ENCODE data around the gene SH3GL2.

The SH3GL2 gene

GRCh38 chr9:17669206-17669605 lies 90.3 kb downstream of the SH3GL2 start:
- DNase-seq = no peak

DNA sequence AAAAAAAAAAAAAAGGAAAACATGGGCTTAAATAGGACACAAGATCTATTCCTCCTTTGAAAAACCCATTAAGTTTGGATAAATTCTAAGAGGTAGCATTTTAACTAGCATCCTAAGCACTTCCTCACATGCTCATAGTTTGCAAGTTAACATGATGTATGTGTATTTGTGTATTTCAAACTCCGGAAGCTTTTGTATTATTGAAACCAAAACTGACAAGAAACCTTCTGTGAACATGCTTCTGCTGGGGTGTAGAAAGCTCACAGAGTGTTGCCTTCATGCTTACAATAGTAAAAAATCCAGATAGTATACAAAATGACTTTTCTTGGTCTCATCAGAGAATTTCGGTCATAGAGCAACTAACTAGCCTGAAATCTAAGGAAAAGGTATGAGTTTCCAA lies 103.8 kb downstream of the SH3GL2 start:
- DNase-seq = no peak

DNA sequence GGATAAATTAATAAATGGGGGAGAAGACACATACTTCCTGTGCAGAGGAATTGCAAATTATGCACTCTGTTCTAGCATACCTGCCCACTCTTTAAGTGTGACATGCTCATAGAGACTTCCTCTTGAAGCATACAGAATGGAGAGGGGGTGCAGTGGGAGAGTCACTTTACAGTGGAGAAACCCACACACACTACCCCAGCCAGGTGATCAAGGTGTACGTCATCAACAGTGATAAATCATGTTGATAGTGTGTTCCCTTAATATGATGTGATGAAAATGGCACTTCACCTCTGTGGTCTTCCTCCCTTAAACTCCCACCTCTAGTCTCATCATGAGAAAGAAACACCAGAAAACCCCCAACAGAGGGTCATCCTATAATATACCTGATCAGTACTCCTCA lies 110.0 kb downstream of the SH3GL2 start:
- no peak for DNase-seq

DNA sequence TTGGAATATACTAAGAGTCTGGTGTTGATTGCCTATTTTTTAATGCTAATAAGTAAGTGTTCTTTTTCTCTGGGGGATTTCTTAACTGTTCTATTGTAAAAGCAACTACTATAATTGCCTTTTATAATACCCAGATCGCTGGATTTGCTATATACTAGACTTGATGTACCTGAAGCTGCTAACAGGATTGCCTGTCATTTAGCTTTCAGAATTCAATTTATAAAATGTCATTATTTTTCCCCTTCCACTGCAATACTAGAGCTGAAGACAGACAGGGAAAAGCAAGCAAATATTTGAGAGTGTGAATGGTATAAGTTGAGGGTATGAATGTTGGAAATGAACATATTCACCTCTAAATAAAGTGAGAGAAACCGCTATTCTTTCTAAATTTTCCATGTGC lies 115.5 kb downstream of the SH3GL2 start:
- DNase-seq = no peak

DNA sequence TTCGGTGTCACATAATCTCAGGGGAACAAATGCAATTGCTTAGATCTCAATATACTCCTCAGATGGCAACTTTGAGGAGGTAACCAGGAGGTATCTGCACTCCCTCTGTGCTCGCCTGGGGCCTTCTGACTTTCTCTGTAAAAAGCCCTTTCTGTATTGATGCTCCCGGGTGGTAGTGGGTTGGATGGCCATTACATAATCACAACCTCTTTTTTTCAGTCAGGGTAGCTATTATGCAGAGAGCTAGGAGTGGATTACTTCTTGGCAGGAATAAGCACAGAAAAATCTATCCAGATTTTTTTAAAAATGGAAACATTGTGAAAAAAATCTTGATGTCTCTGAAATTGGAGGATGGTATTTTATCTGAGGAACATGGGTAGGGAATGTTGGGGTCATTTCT lies 116.6 kb downstream of the SH3GL2 start:
- DNase-seq = peak; percentile 68

DNA sequence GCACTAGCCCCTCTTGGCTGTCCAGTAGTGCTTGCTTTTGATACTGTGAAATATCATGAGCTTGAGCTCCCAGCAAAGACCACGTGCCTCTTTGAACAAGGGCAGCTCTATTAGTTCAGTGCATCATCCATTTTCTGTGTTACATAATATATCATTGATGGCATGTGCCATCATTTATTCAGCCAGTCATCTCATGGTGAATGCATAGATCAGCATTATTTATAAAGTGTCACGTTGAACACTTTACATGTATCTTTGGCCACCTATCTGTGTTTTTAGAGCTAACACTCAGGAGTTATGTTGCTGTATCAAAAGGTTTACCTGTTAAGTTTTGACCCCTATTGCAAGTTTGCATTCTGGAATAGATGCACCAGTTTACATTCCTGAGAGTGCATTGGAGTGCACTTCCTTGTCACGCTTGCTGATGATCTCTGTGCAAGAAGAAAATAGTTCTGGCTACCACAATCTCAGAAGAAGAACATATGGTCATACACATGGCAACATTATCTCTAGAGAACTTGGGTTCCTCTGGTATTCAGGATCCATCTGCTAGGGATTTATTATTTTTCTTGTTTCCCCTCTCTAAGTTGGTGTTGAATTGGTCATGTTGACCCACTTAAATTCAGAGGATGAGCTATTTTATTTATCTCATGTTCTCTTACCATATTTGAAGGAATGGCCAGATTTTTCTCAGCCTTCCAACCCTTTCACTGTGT lies 120.9 kb downstream of the SH3GL2 start:
- peak; percentile 6 for DNase-seq

- no peak for DNase-seq
Measured at GRCh38 chr9:17706347-17706746, 127.5 kb downstream of the SH3GL2 start.

DNA sequence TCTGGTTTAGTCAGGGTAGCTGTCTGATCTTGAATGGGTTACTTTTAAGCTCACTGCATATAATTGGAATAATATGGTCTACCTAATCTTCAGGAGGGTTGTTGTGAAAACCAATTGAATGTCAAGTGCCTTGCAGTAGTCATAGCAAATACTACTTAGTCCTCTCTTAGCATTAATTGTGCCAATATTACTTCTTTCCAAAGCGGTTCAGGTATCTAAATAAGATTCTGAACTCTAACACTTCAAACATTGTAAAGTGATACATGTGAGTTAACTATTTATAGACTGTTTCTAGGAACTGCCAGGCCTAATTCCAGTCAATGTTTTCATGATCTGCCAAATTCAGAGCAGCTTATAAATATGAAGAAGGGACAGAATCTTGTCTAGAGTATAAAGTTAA lies 140.2 kb downstream of the SH3GL2 start:
- no peak for DNase-seq

- DNase-seq = no peak
Measured at GRCh38 chr9:17721954-17722353, 143.1 kb downstream of the SH3GL2 start.

DNA sequence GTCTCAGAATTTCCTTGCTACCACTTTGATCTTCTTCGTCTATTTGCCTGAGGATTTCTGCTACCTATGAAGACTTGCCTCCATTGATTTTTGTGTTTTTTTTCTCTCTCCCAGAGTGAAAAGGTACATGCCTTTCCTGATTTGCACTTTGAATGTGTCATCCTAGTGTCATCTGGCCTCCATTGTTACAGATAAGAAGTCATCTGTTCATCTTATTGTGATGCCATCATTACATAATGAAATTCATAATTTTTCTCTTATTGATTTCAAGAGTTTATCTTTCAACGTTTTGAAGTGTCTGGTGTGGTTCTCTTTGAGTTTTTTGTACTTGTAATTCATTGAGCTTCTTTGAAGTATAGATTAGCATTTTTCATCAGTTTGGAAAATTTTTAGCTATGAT lies 144.8 kb downstream of the SH3GL2 start:
- DNase-seq = no peak

DNA sequence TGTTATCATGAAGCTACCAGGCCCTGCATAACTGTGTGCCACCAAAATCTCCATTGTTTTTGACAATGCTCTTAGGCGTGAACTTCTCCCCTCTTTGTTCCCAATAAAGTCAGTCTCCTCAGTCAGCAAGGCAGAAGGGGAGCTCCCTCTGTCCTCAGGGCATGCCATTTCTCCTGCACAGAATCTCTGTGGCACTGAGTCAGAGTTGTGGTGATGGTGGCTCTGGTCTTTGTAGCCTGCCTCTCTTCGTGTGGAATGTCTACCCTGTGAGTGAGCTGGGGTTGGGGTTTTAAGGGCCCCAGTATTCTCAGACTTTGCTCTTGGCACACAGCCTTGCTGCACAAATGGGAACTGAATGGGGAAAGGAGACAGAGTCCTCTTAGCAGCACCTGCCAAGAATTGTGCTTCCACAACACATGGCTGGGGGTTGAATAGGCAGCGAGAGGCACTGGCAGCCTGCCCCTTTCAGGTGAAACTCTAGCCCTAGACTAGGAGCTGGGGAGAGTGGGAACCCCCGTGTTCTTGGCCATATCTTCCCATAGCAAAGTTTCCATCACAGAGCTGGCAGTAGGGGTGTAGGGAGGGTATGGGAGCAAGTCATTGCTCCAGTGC lies 146.6 kb downstream of the SH3GL2 start:
- no peak for DNase-seq

DNA sequence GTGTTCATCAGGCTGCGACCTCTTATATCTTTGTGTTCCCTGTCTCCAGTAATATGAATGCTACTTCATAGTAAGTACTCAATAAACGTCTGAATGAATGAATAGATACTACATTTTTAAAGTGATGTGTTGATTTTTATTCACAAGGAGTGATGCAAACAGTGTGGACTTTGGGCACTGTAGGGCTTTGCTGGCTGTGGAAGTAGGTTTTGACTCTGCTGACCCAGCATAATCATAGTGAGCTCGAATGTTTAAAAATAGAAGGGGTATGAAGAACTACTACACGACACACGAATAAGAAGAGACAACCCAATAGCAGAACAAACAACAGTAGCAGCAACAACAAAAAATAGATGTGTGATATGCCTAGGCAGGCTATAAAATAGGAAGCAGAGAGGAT lies 147.4 kb downstream of the SH3GL2 start:
- DNase-seq = no peak

DNA sequence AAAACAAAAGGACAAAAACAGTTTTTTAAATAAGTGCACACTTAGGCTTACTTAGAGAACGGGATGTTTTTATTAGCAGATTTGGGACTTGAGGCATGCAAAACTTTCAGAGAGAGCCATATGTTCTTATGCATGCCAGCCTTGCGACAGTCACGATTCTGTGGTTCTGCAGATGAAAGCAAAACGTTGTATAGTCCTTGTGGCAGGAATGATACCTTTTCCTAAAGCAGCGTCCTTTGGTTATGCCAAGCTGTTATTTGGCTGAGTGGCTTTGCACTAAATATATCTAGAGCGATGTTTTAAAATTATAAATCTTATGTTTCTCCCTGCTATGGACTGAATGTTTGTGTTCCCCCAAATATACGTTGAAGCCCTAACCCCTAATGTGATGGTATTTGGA lies 152.0 kb downstream of the SH3GL2 start:
- DNase-seq = no peak

GRCh38 chr9:17731308-17731707 lies 152.4 kb downstream of the SH3GL2 start:
- DNase-seq = no peak

- DNase-seq = no peak
Measured at GRCh38 chr9:17734674-17735073, 155.8 kb downstream of the SH3GL2 start.

DNA sequence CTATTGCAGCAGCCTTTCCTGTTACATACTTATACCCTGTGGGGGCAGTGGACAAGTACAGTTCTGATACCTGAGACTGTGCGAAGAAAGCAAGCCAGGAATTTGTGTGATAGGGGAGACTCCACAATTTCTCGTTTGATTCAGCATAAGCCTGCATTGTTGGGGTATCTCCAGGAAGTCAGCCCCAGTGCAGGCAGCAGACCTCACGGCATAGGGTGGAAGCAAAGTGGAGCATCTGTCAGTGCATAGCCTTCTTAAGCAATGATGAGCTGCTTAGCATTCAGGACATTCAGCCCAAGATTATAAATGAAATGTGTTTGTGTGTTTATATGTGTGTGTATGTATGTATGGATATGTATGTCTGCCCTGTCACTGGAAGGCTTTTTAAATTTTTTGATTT lies 157.0 kb downstream of the SH3GL2 start:
- DNase-seq = peak; percentile 57

GRCh38 chr9:17739022-17739421 lies 160.2 kb downstream of the SH3GL2 start:
- no peak for DNase-seq

DNA sequence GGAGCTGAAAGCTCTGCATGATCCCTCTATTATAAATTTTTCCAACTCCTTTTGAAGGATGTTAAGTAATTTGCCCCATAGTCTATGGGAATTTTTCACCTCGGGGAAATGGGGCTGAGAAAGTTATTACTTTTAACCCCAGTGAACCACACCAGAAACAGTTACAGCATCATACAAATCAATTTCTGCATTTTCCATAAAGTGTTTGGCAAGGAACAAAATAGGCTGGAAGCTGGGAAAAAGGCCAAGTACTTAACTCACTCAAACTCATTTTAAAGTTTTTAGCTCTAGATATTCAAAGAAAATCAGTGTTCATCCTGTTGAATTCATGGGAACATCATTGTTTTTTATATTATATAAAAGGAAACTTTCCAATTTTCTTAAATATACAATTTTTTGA lies 160.9 kb downstream of the SH3GL2 start:
- DNase-seq = no peak

GRCh38 chr9:17742067-17742466 lies 163.2 kb downstream of the SH3GL2 start:
- peak; percentile 51 for DNase-seq

DNA sequence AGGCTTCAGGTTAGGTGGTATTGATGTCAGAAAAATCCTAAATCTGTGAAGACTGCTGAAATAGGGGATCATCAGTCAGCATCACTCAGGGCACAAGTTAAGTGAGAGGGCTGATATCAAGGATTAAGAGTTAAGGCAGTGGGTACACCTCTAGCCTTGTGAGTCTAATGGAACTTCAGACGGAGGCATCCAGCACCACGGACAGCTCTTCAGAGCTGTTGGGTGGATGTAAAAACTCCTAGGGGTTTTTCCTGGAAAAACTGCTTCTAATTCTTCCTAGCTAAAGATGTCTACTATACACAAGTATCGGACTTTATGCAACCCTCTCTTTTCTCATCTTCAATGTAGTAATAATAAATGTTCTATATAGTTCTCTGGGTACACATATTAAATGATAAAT lies 165.9 kb downstream of the SH3GL2 start:
- no peak for DNase-seq

DNA sequence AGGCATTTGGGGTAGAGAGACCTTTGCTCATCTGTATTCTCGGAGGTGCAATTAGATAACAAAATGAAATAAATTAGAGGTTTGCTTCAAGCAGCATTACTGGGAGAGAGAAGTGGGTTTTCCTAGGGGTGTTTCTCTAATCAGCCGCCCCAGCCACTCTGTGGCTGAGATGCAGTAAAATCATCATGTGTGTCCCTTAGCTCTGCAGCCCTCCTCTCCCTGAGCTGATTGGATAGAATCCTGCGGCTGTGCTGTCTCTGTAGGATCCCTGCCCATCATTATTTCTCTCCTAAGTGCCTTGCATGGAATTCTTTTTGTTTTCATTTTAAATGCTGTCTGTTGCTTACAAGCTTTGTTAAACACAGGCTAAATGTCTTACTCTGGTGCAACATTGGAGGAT lies 171.4 kb downstream of the SH3GL2 start:
- DNase-seq = no peak

- DNase-seq = peak; percentile 57
Measured at GRCh38 chr9:17751486-17751885, 172.6 kb downstream of the SH3GL2 start.

GRCh38 chr9:17752021-17752420 lies 173.2 kb downstream of the SH3GL2 start:
- DNase-seq = peak; percentile 58

DNA sequence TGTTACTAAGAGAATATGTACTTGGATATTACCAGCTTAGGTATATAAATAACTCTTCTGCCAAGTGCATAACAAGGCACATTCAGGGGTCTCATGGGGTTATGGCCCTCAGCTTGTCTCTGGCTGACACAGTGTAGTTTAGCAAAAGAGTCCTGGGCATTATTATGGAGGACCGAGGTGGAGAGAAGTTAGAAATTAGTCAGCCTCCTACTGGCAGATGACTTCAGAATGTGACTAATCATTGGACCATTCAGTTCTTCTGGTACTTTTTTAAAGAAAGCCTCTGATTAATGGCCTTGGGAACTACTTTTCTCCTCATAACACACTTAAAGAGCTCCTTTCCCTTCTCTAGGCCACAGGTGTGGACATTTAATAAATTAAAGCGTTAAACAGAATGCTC lies 178.9 kb downstream of the SH3GL2 start:
- DNase-seq = peak; percentile 34

DNA sequence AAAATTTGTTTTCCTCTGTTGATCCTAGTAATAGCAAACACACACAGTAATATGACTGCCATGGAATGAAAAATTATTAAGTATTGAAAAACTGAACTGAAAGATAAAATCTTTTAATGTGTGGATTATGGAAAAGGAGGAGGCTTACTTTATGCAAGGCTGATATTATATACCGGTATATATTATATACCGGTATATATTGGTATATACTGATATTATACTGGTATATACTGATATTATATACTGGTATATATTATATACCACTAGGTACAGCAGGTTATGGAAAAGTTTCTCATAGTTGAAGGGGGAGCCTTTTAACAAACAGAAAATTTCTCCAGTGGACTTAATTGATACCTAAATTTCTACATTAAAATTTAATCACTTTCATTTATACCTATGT lies 181.4 kb downstream of the SH3GL2 start:
- no peak for DNase-seq
